ENCODE results near the gene TCF4. TPM values are rescaled to one million over a fixed set of nuclear protein-coding genes. Genes with fewer than 3 reads are reported as not detected.

Gene TCF4
- total RNA-seq, 1 experiment from 2014 or later = 104 TPM

GRCh38 chr18:55627007-55627406, 39.0 kb upstream of the TCF4 start:
- no peaks in the 10 kb centered on the region for H3K36me3 Mint-ChIP-seq
- H3K27ac Mint-ChIP-seq = no peak overlapping the region
- ATAC-seq = no peak
- H3K4me1 Mint-ChIP-seq = peaks cover 6% of the 10 kb centered on the region
- no peak overlapping the region for H3K4me3 Mint-ChIP-seq
- CTCF ChIA-PET = no interaction called here
- DNase-seq (ENCODE audit: low spot score) = no peak
- POLR2A ChIA-PET = no interaction called here
- peaks cover 4% of the 10 kb centered on the region; the same call in 1 of the 2 replicates for H3K9me3 Mint-ChIP-seq
- TF ChIP-seq OVOL2 (CRISPR knock-in tag; IDR thresholded peaks at IDR 0.05; ENCODE audit: borderline replicate concordance) (no peak), ATF3 (CRISPR knock-in tag; conservative IDR thresholded peaks at IDR 0.05) (no peak), TP53 (CRISPR knock-in tag; IDR thresholded peaks at IDR 0.05) (no peak), MAX (CRISPR knock-in tag; IDR thresholded peaks at IDR 0.05) (no peak), NR2C2 (CRISPR knock-in tag; IDR thresholded peaks at IDR 0.05) (no peak)
- no peaks in the 10 kb centered on the region for H3K27me3 Mint-ChIP-seq (ENCODE audit: low read depth)

- Mint-ChIP-seq H3K4me1 (peaks cover 6% of the 10 kb centered on the region), H3K27ac (no peak overlapping the region), H3K36me3 (no peaks in the 10 kb centered on the region), H3K9me3 (no peaks in the 10 kb centered on the region), H3K27me3 (ENCODE audit: low read depth) (no peaks in the 10 kb centered on the region), H3K4me3 (no peak overlapping the region)
- no peak for DNase-seq (ENCODE audit: low spot score)
- POLR2A ChIA-PET = no interaction called here
- TF ChIP-seq ZNF263 (CRISPR knock-in tag; IDR thresholded peaks at IDR 0.05; ENCODE audit: low read depth) (no peak), FOXP4 (CRISPR knock-in tag; IDR thresholded peaks at IDR 0.05) (no peak), JUN (CRISPR knock-in tag; IDR thresholded peaks at IDR 0.05) (no peak), MAX (CRISPR knock-in tag; IDR thresholded peaks at IDR 0.05) (no peak)
- CTCF ChIA-PET = no interaction called here
- ATAC-seq = no peak
These were observed 37.9 kb upstream of the TCF4 start for GRCh38 chr18:55625901-55626300.

GRCh38 chr18:55623626-55624025, 35.6 kb upstream of the TCF4 start:
- H3K4me3 Mint-ChIP-seq = no peak overlapping the region
- TF ChIP-seq SMAD3 (CRISPR knock-in tag; IDR thresholded peaks at IDR 0.05; ENCODE audit: borderline replicate concordance) (no peak), ZNF138 (CRISPR knock-in tag; conservative IDR thresholded peaks at IDR 0.05) (no peak), ETV6 (CRISPR knock-in tag; IDR thresholded peaks at IDR 0.05) (no peak), TEAD1 (CRISPR knock-in tag; IDR thresholded peaks at IDR 0.05) (no peak), GRHL2 (CRISPR knock-in tag; IDR thresholded peaks at IDR 0.05; ENCODE audit: insufficient replicate concordance, severe bottlenecking) (no peak), ZBTB21 (CRISPR knock-in tag; IDR thresholded peaks at IDR 0.05; ENCODE audit: borderline replicate concordance) (no peak), SP1 (CRISPR knock-in tag; conservative IDR thresholded peaks at IDR 0.05) (no peak), ZNF671 (CRISPR knock-in tag; IDR thresholded peaks at IDR 0.05) (no peak)
- no peaks in the 10 kb centered on the region for H3K27me3 Mint-ChIP-seq (ENCODE audit: low read depth)
- H3K27ac Mint-ChIP-seq = no peak overlapping the region
- H3K4me1 Mint-ChIP-seq = no peaks in the 10 kb centered on the region
- no peaks in the 10 kb centered on the region for H3K36me3 Mint-ChIP-seq
- H3K9me3 Mint-ChIP-seq = no peaks in the 10 kb centered on the region
- DNase-seq (ENCODE audit: low spot score) (no peak), ATAC-seq (no peak)
- CTCF ChIA-PET = no interaction called here
- POLR2A ChIA-PET = no interaction called here

- no peak for DNase-seq (ENCODE audit: low spot score)
- Mint-ChIP-seq H3K4me1 (0 out of 2 replicates have a peak, but pooled peaks cover 2% of the 10 kb centered on the region), H3K4me3 (no peak overlapping the region), H3K9me3 (peaks cover 13% of the 10 kb centered on the region), H3K27ac (no peak overlapping the region), H3K27me3 (ENCODE audit: low read depth) (no peaks in the 10 kb centered on the region), H3K36me3 (no peaks in the 10 kb centered on the region)
- ChIA-PET POLR2A (interaction anchor here (0.6 kb wide), 1 partner anchor 155 kb away, joined by 4 read pairs; no protein-coding TSS in a partner anchor), CTCF (no interaction called here)
- ATAC-seq = no peak
- TF ChIP-seq PRDM15 (CRISPR knock-in tag; IDR thresholded peaks at IDR 0.05) = no peak
- no peak for TF ChIP-seq STAT6 (CRISPR knock-in tag; conservative IDR thresholded peaks at IDR 0.05; ENCODE audit: low read depth)
- TF ChIP-seq ZNF512 (CRISPR knock-in tag; IDR thresholded peaks at IDR 0.05; ENCODE audit: borderline replicate concordance) = no peak
- no peak for TF ChIP-seq NR1H2 (CRISPR knock-in tag; IDR thresholded peaks at IDR 0.05)
These were observed 22.5 kb upstream of the TCF4 start for GRCh38 chr18:55610506-55610905.

All from WTC11 (cell line).